Stimulated activated CD8-positive, alpha-beta memory T cell treated with anti-CD3 and anti-CD28 coated beads, Interleukin-15, amount 100 ng/mL, for 1 hour (primary cell): ENCODE measurements around the gene SLC13A5.

Source experiments
- DNase-seq: peaks from one replicate; pipeline ENCODE4 v3.0.0-alpha.2; 2020; ENCODE audit warnings: low read depth

Gene SLC13A5

GRCh38 chr17:6638046-6638908, 74.9 kb downstream of the SLC13A5 start:
- DNase-seq: no peak

- DNase-seq: no peak
Measured at GRCh38 chr17:6637458-6637840, 75.7 kb downstream of the SLC13A5 start.

GRCh38 chr17:6636616-6637457, 76.3 kb downstream of the SLC13A5 start:
- no peak for DNase-seq

- DNase-seq: no peak
Measured at GRCh38 chr17:6636105-6636504, 77.1 kb downstream of the SLC13A5 start.
